Left kidney (tissue), 8 donors: Measurements from ENCODE around the gene MRPS17. TPM values are rescaled to one million over a fixed set of nuclear protein-coding genes. Genes with fewer than 3 reads are reported as not detected.
A peak's percentile ranks its signal among the peaks of the same experiment; 100 is the strongest.
"Not testable (repeated sequence)": the region's sequence is repeated elsewhere in the genome, so short reads cannot be mapped to it uniquely, and the experiment has no call there.

Experiments used
- DNase-seq: peaks from one replicate; pipeline ENCODE4 v3.0.0-alpha.2; 2013
- long read RNA-seq, 8 donors: transcript quantifications; one replicate each; lab custom pipeline, GENCODE V29; 2026
- polyA plus RNA-seq: library from polyadenylated mRNA; unstranded; fragments of 120-200 nt; gene quantifications from one replicate; pipeline ENCODE4 v1.2.1, GENCODE V29; 2013; ENCODE audit not compliant: insufficient read length

The MRPS17 gene
- polyA plus RNA-seq, result 19.1 TPM
- long read RNA-seq, donor 1, transcript MRPS17-201 (3 exons, 1,845 nt), result major isoform, 15 of 15 reads
- long read RNA-seq, donor 1, partial matches to known transcripts, result 0 of 15 reads
- long read RNA-seq, donor 1, other reads (novel, unspliced or antisense), result 0 of 15 reads
- long read RNA-seq, donor 2, transcript MRPS17-201 (3 exons, 1,845 nt), result major isoform, 26 of 26 reads
- long read RNA-seq, donor 2, partial matches to known transcripts, result 0 of 26 reads
- long read RNA-seq, donor 2, other reads (novel, unspliced or antisense), result 0 of 26 reads
- long read RNA-seq, donor 3, transcript MRPS17-201 (3 exons, 1,845 nt), result major isoform, 17 of 17 reads
- long read RNA-seq, donor 3, partial matches to known transcripts, result 0 of 17 reads
- long read RNA-seq, donor 3, other reads (novel, unspliced or antisense), result 0 of 17 reads
- long read RNA-seq, donor 4, partial matches to known transcripts, result 0 of 4 reads
- long read RNA-seq, donor 4, other reads (novel, unspliced or antisense), result 0 of 4 reads
- long read RNA-seq, donor 5, transcript MRPS17-201 (3 exons, 1,845 nt), result major isoform, 50 of 57 reads
- long read RNA-seq, donor 5, partial matches to known transcripts, result 7 of 57 reads
- long read RNA-seq, donor 5, other reads (novel, unspliced or antisense), result 0 of 57 reads
- long read RNA-seq, donor 6, transcript MRPS17-201 (3 exons, 1,845 nt), result major isoform, 20 of 45 reads
- long read RNA-seq, donor 6, partial matches to known transcripts, result 25 of 45 reads
- long read RNA-seq, donor 6, other reads (novel, unspliced or antisense), result 0 of 45 reads
- long read RNA-seq, donor 7, transcript MRPS17-201 (3 exons, 1,845 nt), result major isoform, 25 of 34 reads
- long read RNA-seq, donor 7, partial matches to known transcripts, result 9 of 34 reads
- long read RNA-seq, donor 7, other reads (novel, unspliced or antisense), result 0 of 34 reads
- long read RNA-seq, donor 8, partial matches to known transcripts, result 0 of 4 reads
- long read RNA-seq, donor 8, other reads (novel, unspliced or antisense), result 0 of 4 reads

DNA sequence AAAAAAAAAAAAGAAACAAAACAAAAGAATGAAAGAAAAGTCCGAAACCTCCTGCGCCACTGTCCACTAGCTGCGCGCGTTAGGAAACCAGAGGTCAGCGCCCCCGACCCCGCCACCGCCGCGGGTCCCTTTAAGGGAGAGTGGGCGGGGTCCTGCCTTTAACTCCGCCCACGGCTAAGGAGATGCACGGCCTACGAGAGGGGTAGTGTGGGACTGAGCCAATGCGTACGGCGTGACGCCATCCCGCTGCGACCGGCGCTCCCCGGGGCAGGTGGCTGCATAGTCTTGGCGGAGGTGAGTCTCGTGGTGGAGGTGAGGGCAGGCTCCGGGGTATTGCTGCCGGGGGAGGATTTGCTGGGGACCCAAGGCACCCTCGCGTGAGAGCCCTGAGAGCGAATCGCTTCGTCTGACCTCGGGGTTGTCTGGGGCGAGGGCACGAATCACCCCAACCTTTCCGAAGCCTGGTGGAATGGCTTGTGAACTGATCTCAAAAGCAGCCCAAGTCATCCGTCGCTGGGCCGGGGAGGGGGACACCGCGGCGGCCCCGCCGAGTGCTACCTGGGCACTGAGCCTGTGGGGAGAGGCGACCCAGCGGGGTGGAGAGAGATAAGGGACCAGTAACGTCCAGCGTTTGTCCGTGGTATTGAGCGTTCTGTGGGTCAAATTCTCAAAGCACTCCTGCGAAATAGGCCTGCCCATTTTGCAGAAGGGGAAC is at the start of gene MRPS17:
TSS of gene MRPS17 (plus strand) at position 241 of the 715 bp plus-strand sequence. CDS start 1,319 bp downstream, outside the sequence.
- peak; percentile 86 for DNase-seq

- no peak for DNase-seq
Measured at GRCh38 chr7:55903985-55904759, 47.5 kb upstream of the MRPS17 start.

DNA sequence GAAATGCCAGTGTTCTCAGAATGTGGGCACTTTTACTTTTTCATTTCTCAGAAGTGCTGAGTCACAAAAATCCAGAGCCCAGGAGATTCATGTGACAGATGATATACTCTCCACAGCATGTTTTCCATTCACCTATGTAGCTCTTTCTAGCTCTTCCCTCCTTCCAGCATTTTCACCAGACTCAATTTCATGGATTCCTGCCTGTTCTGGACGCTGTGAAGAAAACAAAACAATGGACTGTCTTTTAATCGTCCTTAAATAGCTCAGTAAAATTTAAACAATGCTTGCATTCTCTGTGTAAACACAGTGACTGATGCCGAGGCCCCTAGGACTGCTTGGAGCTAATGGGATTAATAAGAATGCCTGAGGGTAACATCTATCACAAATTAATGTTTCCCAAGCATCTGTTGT is 38.9 kb upstream of the MRPS17 start:
- no peak for DNase-seq

DNA sequence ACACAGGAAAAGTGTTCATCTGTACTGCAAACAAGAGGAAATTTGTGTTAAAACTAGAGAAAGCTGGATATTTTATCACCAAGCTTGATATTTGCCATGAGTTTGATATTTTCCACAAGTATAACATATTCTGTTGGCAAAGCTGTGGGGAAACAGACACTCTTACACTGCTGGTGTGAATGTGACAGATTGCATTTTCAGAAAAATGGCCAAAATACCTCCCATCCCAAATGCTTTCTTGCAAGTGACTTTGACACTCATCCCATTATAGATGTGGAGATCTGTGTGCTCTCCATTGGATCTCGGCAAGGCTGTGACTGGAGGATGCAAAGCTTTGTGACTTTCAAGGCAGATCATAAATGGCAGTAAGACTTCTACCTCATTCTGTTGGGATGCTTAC is 33.9 kb upstream of the MRPS17 start:
- DNase-seq, result no peak

DNA sequence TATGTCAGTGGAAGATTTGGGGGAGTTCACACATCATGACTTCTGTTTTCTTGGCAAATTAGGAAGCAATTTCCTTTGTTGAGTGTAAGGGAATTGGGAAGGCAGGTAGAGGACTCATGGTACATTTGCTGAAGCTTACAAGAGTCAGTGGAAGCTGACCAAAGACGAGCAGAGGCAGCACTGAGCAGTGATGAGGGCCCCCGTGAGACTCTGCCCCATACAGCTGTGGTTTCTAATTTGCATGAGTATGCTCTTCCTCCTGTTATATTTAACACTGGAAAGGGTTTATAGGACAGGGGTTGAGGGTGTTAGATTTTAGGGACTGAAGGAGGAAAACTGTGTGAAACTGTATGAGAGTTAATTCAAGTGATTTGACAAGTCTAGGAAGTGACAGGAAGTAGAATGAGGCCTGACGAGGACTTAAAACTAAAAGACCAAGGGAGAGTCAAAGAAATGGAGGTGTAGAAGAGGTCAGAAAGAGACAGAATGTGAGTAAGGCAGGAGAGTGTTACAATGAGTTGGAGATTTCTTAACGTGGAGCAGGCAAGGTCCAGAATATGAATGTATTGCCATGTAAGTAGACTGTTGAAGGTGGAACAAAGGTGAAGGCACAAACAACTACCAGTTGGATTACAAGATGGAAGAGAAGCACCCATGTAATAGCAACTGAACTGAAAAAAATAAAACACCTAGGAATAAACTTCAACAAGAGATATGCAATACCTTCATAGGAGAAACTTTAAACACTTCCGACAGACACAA is 23.5 kb upstream of the MRPS17 start:
- no peak for DNase-seq

DNA sequence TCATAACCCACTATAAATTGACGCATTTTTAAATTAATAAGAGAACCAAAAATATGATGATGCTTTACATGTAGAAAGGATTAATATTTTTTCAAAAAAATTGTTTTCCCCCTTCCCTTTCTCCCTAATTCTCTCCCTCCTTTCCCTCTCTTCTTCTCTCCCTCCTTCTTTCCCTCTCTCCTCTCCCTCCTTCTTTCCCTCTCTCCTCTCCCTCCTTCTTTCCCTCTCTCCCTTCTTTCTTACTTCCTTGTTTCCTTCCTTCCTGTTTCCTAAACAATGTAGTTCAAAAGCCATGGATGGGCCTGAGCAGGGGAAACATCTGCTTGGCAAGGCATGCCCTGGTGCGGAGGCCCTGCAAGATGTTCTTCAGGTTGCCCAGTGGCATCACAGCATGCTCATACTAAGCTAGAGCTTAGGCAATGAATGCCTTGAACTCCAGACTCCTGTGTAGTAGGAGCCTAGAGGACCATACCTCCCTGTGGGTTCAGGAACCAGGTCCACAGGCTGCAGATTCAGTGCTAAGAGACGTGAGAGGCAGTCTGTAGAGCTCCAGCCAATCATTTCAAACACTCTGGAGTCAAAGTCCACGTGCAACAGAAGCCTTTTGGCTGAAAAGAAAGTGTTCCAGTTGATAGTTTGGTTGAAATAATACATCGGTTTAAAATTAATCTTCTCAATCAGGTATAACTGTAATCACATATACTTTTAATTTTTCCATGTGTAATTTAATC is 20.1 kb upstream of the MRPS17 start:
- no peak for DNase-seq

DNA sequence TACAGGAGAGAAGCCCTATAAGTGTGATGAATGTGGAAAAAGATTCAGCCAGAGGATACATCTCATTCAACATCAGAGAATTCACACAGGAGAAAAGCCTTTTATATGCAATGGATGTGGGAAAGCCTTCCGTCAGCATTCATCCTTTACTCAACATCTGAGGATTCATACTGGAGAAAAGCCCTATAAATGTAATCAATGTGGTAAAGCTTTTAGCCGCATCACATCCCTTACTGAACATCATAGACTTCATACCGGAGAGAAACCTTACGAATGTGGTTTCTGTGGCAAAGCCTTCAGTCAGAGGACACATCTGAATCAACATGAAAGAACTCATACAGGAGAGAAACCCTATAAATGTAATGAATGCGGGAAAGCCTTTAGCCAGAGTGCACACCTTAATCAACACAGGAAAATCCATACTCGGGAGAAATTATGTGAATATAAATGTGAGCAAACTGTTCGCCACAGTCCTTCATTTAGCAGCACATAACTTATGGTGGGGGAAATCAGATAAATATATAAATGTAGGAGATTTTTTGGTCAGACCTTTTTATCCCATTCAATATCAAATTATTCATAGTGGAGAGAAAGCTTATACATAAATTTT is 12.1 kb upstream of the MRPS17 start:
- no peak for DNase-seq

DNA sequence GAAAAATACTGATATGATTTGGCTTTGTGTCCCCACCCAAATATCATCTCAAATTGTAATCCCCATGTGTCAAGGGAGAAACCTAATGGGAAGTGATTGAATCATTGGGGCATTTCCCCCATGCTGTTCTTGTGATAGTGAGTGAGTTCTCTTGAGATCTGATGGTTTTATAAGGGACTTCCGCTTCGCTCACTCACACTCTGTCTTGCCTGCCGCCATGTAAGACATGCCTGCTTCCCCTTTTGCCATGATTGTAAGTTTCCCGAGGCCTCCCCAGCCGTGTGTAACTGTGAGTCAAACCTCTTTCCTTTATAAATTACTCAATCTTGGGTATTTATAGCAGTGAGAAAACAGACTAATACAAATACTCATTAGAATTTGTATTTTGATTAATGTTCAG is 5.1 kb upstream of the MRPS17 start:
- DNase-seq, result no peak

- not testable (repeated sequence) for DNase-seq
Measured at GRCh38 chr7:55952352-55952671, 635 bp downstream of the MRPS17 start.

GRCh38 chr7:55953707-55954475 is 2.2 kb downstream of the MRPS17 start:
- DNase-seq, result no peak

DNA sequence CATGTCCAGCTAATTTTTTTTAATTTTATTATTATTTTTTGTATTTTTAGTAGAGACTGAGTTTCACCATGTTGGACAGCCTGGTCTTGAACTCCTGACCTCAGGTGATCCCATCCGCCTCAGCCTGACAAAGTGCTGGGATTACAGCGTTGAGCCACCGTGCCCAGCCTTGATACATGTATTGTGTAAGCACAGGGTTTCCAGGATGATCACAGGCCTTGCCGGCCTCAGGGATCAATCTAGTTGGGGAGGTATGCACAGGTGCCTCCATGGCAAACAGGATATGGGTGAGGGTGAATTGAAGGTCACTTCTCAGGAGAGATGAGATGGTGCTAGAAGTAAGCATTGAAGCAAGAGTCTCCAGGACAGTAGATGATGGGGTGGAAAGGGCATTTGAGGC is 5.5 kb downstream of the MRPS17 start:
- no peak for DNase-seq

- DNase-seq, result no peak
Measured at GRCh38 chr7:55962014-55962413, 10.3 kb downstream of the MRPS17 start.

DNA sequence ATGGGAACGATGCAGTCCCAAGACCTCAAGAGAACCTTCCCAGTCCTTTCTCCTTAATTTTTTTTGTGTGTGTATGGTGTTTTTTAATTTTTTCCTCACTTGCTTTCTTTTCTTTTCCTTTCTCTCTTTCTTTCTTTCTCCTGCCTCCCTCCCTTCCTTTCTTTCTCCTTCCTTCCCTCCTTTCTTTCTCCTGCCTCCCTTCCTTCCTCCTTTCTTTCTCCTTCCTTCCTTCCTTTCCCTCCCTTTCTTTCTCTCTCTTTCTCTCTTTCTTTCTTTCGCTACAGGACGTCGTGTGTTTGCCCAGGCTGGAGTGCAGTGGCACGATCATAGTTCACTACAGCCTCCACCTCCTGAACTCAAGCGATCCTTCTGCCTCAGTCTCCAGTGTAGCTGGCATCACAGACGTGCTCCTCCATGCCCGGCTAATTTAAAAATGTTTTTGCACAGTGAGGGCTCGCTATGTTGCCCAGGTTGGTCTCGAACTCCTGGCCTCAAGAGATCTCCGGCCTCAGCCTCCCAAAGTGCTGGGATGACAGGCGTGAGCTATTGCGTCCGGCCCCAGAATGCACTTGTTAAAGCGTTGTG is 12.0 kb downstream of the MRPS17 start:
- no peak for DNase-seq

GRCh38 chr7:55964261-55965099 is 12.8 kb downstream of the MRPS17 start, which contains the start of gene NIPSNAP2:
Gene NIPSNAP2, plus strand, starts transcription at chr7:55964585. Its CDS starts 25 bp downstream, at chr7:55964610.
- peak; percentile 69 for DNase-seq

- DNase-seq, result peak; percentile 33
Measured at GRCh38 chr7:55965100-55965470, 13.4 kb downstream of the MRPS17 start.

DNA sequence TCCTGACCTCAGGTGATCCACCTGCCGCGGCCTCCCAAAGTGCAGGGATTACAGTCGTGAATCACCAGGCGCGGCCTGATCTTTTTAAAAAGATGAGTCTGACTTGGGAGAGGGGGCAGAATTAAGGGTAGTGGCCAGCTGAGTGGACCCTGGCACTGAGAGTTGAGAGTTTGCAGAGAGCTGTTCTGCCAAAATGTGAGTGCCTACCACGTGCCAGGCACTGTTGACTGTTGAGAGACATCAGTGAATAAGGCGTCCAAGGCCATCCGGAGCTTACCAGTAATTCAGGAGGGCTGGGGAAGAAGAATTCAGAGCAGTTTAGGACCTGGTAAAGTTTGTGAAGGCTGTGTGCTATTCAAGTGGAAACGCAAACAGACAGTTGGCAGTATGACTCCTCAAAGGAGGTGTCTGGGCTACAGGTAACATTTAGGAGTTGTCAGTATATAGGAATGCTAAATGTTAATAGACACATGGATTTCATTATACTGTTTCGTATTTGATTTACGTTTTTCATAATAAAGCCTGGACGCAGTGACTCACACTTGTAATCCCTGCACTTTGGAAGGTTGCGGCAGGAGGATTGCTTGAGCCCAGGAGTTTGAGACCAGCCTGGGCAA is 14.2 kb downstream of the MRPS17 start:
- DNase-seq, result no peak

DNA sequence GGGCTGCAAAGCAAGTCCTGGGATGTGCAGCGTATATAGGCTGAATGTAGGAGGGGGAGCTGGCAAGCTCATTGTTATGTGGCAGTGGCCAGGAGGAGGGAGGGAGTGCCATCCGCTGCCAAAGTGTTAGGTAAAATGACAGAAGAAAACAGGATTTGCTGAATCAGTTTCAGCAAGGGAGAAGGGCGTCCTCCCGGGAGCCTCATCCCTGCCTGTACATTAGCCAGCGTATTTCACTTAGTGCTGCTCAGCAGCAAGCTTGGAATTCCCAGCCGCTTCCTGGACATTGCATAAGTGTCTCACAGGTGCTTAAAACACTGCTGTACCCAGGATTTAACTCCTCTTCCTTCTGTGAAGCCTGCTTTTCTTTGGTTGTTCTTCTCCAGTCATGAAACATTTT is 15.2 kb downstream of the MRPS17 start:
- DNase-seq, result no peak
